AG10803 (cell line): ENCODE data around the gene OVCH1.
A peak's percentile ranks its signal among the peaks of the same experiment; 100 is the strongest.

Experiments
- DNase-seq: peaks from one replicate; pipeline ENCODE4 v3.0.0; 2010; ENCODE audit warnings: low read depth
- H3K4me3 ChIP-seq: 2 replicates; pipeline ENCODE4 v1.5.1; 2011; ENCODE audit warnings: mild to moderate bottlenecking, low read length, control low read depth
- CTCF ChIP-seq: conservative IDR thresholded peaks from 2 replicates; pipeline ENCODE4 v1.5.1; 2011; ENCODE audit warnings: mild to moderate bottlenecking, low read length, control low read depth, inconsistent platforms

The OVCH1 gene

GRCh38 chr12:29416748-29417147 is 80.7 kb downstream of the OVCH1 start:
- no peak for DNase-seq
- no peak for TF ChIP-seq CTCF
- H3K4me3 ChIP-seq: no peak overlapping the region

- no peak overlapping the region for H3K4me3 ChIP-seq
- no peak for DNase-seq
- no peak for TF ChIP-seq CTCF
Observed at GRCh38 chr12:29415111-29415510, 82.4 kb downstream of the OVCH1 start.

GRCh38 chr12:29414368-29414767 is 83.1 kb downstream of the OVCH1 start:
- no peak overlapping the region for H3K4me3 ChIP-seq
- DNase-seq: peak; percentile 1
- TF ChIP-seq CTCF: no peak

GRCh38 chr12:29405561-29405960 is 91.9 kb downstream of the OVCH1 start:
- no peak for DNase-seq
- TF ChIP-seq CTCF: no peak
- H3K4me3 ChIP-seq: no peak overlapping the region

- H3K4me3 ChIP-seq: no peak overlapping the region
- DNase-seq: no peak
- no peak for TF ChIP-seq CTCF
Observed at GRCh38 chr12:29403991-29404390, 93.5 kb downstream of the OVCH1 start.

- no peak overlapping the region for H3K4me3 ChIP-seq
- TF ChIP-seq CTCF: no peak
- DNase-seq: no peak
Observed at GRCh38 chr12:29402437-29402836, 95.0 kb downstream of the OVCH1 start.

- no peak for TF ChIP-seq CTCF
- DNase-seq: no peak
- no peak overlapping the region for H3K4me3 ChIP-seq
Observed at GRCh38 chr12:29398495-29398894, 99.0 kb downstream of the OVCH1 start.
